ENCODE results near the gene HIPK2.
"Not testable (repeated sequence)": the region's sequence is repeated elsewhere in the genome, so short reads cannot be mapped to it uniquely, and the experiment has no call there.

HIPK2 gene

DNA sequence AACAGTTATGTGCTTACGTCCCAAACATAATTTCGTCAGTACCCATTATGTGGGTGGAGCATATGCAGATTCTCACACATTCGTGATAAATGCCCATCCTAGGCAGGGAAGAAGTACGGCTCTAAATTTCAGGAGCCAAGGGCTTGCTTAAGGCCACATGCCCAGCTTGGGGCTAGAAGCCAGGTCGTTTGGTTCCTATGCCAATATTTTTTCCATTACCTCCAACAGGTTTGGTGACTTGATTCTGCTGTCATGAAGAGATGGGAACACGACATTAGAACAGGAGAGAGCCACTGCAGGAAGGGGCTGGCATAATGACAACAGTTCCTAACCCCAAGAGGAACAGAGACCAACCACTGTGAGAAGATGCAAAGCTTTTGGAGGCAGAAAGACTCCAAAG, 85.1 kb downstream of the HIPK2 start:
- DNase-seq = no peak

DNA sequence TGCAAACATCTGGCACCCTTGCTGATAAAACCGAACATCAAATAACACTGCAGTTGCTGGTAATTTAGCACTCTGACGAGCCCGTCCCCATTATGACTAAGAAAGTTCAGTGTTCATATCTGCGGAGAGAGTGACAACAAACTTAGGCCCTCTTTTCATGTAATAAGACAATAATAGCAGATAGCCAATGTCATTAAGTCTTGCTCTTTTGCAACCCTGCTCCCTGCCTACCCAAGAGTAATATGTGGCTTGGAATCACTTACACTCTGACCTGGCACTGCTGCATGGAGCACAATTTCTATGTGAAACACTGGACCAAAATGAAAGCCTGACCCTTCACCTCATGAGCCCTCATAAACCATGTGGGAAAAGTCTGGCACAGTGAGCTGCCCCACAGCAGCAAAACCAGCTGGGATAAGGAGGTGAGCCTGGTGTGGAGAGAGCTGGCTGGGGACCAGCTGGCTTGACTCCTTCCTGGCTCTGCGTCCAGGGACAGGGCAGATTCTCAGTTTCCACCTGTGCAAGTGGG, 86.5 kb downstream of the HIPK2 start:
- DNase-seq = no peak

DNA sequence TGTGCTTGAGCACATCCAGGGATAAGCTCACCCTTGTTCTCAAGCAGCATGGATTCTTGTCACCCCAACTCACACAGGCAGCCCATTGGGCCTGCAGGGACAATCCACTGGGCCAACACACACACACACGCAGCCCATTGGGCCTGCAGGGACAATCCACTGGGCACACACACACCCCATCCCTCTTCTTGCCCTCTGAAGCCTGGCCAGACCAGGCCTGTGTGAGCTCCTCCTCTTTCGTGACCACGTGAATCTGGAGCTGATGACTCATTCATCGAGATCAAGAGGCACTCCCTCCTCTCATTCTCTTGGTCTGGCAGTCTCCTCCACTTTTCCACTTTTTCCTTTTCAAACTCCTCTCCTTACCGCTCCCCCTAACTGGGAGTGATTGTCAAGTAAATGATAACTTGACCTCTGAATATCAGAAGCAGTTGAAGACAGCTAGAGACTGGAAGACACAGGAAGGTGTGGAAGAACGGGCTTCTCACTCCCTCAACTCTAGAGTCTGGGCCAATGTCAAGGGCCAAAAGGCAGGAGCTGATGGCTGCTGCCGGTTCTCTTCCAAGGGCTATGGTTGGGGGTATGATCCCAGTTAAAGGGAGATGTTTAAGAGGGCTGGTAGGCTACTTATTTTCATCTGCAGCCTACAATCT, 89.7 kb downstream of the HIPK2 start:
- no peak for DNase-seq

DNA sequence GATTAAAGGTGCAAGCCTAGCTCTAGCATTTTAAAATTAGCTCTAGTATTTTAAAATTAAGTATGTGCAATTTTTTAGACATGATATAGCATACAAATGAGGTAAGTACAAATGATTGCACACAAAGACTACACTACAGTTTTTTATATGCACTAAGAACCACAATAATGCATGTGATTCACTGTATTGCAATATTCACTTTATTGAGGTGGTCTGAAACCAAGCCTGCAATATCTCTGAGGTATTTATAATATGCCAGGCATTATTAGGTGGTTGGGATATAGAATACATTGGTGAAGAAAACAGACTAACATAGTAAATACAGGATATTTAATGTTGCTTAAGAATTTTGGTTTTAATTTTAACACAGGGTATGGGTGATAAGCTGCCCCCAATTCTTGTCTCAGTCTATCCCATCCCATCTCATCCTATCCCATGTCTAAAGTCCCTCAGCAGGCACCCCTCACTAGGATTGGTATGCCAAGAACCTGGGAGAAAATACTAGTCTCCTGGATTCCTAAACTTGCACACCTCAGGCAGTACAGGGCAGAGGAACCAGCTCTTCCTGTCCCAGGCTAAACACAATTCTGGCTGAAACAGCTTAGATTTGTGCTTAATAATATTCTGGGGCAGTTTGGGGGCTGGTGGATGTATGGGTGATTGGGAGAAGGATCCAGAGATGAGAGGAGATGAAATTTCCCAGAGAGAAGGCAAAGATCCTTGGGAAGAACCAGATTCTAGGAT, 90.4 kb downstream of the HIPK2 start:
- DNase-seq = no peak

DNA sequence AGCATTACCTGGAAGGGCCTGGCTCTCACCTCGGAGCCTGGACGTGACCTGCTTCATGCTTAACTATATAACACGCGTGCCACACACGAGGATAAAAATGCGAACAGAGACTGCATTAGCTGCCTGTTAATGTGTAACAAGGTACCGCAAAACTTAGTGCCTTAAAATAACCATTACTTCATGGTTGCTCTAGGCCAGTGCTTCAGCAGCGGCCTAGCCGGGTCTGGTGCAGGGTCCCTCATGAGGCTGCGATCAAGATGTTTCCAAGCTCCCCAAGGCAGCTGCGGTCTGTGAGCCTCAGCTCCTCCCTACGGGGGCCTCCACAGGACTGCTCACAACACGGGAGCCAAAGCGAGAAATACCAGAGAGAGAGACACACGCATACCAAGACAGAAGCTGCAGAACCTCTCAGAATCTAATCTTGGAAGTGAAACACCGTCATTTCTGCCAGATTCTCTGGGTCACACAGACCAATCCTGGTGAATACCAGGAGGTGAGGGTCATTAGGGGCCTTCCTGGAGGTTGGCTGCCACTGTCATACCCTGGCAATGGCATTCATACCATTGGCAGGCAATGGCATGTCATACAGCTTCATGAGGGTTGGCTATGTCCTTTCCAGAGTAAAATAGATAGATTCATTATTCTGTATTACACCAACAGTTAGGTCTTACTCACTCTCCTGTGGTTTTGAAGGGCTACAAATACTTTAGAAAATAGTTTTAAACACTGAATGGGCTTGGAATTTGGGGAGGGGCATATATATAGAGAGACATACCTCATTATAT, 94.5 kb downstream of the HIPK2 start:
- no peak for DNase-seq

DNA sequence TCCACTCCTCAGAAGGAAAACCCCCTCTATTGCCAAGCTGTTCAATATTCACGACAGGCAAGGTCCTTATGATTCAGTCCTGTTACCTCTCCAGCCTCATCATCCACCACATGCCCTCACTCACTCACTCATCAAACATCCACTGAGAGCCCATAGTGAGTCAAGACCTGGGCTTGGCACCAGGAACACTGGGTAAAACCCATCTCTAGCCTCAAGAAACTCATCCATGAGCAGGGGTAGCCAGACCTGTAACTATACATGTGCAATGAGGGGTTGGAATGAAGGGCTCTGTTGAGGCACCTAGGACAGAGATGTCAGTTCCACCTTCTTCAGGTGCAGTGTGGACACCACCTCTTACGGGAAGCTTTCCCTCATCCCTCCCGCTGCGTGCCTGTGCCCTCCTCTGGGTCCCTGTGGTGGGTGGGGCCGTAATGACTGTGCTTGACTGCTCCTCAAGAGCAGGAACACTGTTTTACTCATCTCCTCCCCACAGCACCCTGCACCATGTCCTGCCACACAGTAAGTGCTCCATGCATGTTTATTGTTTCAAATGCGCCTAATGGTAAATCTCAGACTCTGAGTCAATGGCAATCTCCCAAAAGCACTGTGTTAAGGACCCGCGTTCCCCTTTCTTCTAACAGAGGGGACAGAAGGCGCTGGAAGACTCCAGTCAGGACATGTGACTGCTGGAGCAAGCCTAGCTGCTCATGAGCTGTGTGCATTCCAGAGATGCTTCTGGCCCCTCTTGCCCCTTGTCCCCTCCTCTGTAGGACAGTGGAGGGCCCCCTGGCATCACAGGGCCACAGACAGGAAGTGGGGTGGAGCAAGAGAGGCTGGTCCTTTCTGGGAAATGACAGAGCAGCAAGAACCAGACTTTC, 95.4 kb downstream of the HIPK2 start:
- no peak for DNase-seq

DNA sequence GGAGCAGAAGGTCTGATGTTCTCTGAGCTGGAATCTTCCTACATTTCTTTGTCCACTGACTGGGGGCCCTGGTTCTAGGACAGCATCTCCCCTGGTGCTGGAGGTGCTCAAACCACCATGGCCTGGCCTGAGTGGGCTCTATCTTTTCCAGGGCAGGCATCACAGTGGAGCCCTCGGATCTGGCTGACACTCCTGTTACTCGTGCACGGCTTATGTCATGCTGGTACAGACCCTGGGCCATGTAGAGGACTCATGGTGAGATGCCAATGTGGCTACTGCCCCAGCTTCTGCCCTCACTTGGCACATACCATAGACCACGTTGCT, 96.0 kb downstream of the HIPK2 start:
- DNase-seq = no peak

DNA sequence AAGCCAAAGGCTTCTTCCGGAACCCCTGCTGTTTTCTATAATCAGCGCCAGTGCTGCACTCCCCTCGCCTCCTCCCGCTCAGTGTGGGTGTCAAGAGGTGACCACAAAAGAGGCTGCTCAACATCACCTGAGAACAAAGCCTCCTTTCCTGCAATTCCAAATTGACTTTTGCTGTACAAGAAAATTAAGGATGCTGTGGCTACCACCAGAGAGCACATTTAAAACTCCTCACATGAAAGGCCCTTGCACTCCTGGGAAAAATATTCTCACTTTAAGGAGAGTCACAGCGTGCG, 96.4 kb downstream of the HIPK2 start:
- DNase-seq = no peak

DNA sequence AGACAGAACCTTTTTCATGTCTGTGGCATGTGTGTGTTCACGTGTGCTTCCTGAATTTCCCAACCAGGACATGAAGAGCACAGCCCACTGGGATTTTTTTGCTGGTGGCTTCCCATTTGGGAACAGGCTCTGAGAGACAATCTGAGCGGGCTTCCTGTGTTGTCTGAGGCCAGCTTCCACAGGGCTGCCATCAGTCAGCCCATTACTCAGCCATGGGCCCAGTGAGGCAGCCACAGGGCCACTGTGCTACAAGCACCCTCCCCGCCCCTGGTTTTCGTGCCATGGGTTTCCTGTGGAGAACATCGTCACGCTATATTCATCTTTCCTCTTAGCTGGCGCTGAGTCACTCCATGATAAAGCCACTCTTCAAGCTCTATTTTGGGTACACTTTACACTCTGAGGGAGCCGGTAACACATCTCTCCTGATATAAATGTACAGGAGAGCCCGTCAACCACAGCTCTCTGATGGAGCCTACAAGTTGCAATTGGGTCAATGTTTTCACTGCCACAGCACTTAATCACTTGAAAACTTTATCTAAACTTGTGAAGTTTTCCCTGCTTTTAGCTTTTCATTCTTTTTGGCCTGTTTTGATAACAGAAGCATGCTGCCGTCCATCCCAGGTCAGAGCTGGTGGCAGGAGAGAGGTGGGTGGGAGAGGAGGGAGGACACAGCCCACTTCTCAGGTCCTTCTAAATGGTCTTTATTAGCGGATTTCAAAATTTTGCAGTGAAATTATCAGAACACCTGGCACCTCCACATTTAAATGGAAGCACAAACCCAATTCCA, 96.9 kb downstream of the HIPK2 start:
- no peak for DNase-seq

DNA sequence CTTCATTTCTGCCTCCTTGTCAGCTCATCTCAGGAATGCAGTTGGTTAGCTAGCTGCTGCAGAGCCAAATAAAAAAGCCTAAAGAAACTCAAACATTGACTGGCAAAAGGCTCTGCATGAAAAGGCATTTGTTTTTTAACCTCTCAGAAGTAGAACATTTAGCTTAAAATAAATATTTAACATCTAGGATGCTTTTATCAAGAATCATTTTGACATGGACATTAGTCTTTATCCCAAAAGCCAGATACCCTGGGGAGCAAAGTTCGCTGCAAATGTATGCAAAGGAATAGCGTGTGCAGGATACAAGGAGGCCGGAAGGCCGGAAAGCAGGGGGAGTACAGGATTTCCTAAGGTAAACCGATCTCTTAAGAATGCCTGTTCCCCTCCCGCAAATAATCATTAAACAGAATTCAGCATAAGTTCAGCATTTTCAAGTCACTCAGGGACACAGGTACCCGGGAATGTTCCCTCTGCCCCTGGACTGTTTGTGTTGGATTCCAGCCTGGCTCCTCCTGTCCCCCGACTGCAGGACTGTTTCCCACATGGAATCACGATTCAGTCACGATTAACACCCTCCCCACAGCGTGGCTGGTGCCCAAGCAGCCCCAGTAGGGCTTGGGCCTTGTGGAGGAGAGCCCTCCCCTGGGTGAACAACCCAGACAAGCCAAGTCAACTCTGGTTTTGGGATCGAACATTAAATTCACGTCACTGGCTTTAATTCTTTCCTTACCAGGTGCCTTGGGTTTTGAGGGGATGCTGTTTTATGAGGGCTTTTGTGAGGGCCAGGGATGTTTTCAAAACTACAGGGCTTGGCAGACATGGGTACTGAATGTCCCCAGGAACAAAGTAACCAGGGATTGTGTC, 97.8 kb downstream of the HIPK2 start:
- no peak for DNase-seq

DNA sequence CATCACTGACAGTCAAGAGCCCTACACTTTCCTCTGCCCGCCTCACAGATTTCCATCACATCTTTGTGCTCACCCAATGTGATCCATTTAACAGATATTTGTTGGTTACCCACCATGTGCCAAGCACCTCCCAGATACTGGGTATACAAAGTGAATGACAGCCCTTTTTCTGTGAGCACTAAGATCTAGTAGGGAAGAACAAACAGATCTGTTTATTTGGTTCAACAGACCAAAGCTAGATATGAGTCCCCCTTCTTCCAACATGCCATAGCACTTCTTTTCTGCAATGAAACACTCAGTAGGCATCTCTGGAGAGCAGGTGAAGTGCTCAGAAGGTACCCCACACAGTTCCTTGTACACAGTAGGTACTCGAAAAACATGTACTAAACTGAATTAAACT, 101.4 kb downstream of the HIPK2 start:
- no peak for DNase-seq

DNA sequence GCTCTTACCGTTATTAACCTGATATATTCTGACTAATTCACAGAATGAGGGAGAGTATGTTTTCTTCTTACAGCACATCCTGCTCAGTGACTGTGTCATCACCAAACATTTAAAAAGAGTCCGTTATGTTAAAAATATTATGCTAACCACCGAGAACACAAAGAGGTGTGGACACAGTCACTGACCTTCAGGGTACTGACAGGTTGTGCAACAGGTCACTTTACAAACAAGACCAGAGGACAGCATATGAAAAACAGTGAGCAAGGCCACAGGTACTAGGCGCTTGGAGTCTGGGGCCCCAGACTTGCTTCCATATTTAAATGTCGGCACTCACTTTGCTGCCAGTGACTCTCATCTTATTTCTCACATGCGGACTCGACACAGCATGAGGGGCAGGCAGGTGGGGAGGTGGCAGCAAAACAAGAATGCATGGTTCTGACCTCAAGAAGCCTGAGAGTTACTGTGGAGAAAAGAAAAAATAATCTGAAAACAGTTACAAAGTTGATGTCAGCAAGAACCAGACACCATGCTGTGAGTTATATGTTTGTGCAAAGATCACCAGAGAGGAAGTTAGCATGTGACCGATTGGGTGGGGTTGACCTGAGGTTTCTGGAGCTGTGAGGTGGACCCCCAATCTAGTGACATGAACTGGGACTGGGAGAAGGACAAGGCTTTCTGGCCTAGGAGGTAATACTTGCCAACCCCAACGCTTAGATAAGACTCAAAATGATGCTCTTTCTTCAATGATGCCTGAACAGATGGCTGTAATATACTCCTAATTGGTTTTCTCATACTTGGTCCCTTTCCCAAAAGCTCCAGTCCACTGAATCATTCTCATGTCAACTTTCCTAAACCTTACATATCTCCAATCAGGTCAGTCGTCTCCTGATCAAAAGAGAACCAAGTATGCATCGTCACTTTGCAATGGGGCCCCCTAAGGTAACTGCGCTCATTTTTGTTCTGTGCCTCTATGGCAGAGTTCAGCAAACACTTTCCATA, 102.4 kb downstream of the HIPK2 start:
- DNase-seq = no peak

DNA sequence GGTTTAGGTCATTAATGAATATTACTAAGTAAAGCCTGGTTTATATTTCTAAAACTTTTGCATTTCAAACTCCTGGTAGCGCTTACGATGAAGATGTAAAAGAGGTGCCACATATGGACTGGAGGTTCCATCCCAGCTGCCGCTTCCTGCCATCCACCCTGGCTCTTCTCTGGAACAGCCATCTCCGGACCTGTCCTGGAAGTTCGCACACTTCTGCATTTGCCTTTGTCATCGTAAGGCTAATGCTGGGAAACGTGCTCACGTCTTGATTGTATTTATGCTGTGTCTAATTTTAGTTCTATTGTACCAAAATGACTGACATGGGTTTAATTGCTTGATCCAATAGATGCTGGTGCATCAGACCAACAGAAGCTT, 103.1 kb downstream of the HIPK2 start:
- no peak for DNase-seq

DNA sequence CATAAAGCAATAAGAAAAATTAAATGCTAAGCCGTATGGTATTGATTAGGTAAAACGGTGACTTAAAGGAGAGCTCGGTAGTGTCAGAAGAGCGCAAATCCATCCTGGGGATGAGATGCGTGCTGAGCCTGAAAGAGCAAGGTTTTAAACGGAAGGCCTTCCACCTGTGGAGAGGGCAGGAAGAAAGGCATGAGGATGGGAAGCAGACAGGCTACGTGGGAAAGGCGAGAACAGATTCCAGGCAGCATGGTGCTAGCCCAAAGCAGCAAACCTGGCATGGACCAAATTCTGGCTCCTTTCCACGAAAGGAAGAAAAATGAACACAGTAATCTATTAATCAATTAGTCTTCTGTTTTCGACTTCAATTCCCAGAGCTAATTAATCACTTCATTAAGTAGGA, 103.5 kb downstream of the HIPK2 start:
- DNase-seq = no peak

DNA sequence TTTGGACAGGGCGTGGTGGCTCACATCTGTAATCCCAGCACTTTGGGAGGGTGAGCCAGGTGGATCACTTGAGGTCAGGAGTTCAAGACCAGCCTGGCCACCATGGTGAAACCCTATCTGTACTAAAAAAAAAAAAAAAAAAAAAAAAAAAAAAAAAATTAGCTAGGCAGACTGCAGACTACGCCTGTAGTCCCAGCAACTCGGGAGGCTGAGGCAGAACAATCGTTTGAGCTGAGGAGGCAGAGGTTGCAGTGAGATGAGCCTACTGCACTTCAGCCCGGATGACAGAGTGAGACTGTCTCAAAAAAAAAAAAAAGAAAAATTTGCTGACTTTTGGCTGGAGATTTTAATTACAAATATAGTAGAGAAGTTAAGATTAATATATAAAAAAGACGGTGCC, 104.0 kb downstream of the HIPK2 start:
- DNase-seq = no peak

DNA sequence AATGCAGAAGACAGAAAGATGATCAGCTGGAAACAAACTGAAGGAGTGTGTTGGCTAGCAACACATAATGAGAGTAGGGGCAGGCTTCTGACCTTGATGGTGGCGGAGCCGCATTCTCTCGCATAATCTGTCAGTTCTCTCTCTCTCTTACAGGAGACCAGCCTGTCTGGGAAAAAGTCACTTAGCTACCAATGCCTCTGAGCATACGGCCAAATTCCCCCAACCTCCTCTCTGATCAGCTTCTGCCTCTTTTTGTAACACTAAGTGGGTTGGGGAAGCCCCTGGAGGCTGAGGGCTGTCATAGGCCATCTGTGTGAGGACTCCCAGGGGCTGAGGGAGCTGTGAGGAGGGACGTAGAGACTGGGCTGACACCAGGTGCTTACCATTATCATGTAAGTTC, 104.6 kb downstream of the HIPK2 start:
- no peak for DNase-seq

DNA sequence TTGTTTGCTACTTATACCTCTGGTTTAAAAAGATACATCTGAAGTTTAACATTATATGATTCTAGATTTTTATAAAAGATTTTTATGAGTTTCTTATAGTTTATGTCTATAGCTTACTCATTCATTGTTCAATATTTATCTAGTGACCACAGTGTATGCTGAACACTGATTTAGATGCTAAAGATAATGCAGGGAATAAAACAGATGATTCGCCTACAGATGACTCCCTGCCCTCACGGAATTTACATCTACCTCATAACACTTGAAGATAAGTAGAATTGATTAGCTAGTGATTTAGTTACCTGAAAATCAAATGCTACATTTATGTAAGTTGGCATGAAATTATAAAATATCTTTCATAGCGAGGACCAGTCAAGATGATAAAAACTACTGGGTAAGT, 105.8 kb downstream of the HIPK2 start:
- no peak for DNase-seq

DNA sequence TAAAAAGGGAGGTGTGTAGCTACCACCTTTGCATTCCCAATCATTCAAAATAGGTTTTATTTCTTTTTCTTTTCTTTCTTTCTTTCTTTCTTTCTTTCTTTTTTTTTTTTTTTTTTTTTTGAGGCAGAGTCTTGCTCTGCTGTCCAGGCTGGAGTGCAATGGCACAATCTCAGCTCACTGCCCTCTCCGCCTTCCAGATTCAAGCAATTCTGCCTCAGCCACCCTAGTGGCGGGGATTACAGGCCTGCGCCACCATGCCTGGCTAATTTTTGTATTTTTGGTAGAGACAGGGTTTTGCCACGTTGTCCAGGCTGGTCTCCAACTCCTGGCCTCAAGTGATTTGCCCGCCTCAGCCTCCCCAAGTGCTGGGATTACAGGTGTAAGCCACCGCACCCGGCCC, 107.1 kb downstream of the HIPK2 start:
- DNase-seq = not testable (repeated sequence)

DNA sequence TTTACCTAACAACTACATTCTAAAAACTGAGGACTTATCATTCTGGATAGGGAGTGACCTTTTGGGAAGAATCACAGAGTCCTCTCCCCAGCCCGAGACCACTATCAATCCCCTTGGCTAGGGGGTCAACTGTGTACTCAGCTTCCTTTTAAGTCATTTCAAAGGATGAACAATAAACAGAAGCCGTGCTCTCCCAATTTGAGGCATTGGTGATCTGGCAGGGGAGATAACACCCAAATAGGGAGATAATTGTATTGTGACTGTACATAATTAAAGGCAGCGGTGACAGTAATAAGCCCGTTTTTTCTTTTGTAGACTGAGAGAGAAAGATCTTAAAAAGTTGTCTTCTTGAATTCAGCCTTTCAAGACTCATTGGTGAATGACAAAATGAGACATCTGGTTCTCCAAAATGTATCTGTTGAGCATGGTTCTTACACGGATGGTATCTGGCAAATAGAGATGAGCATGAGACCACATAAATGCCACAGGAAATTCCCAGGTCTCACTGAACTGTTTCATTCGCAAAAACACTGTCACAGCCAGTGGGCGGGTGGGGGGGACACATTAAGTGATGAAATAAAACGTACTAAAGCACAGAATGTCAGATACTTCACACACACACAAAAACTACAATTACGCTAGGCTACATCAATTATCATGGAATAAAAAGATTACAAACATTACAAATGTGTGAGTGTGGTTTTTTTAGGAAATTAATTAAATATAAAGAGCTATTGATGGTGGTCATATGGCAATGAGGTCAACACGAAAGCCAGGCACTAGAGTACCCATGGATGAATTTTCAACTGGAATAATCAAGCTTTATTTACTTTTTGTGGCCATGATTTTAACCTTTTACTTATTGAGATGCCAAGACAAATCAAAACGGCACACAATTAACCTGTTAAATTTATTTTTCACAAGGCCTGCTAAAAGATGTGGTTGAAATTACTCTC, 108.4 kb downstream of the HIPK2 start:
- DNase-seq = no peak
